ENCODE data around the gene PGAP3.

The PGAP3 gene

GRCh38 chr17:39651923-39652586 lies 35.8 kb downstream of the PGAP3 start:
- no peak overlapping the region for H3K9ac ChIP-seq (ENCODE audit: low read length)
- no peak overlapping the region for H3K27ac ChIP-seq (ENCODE audit: low read depth, low read length)
- H3K9me3 ChIP-seq (ENCODE audit: control insufficient read depth, insufficient read depth, low read depth, low read length) = no peaks in the 10 kb centered on the region
- H3K27me3 ChIP-seq (ENCODE audit: control insufficient read depth, insufficient read depth, low read length) = no peaks in the 10 kb centered on the region
- peaks cover 31% of the 10 kb centered on the region for H3K4me1 ChIP-seq (ENCODE audit: control insufficient read depth, insufficient read depth, low read length)
- 0 out of 2 replicates have a peak, but pooled peaks cover 4% of the 10 kb centered on the region for H3K36me3 ChIP-seq (ENCODE audit: control insufficient read depth, insufficient read depth, low read length)
- H3K4me3 ChIP-seq (ENCODE audit: low read depth, low read length) = no peak overlapping the region

- Histone ChIP-seq H3K4me1 (ENCODE audit: control insufficient read depth, insufficient read depth, low read length) (peaks cover 36% of the 10 kb centered on the region), H3K27ac (ENCODE audit: low read depth, low read length) (no peak overlapping the region), H3K27me3 (ENCODE audit: control insufficient read depth, insufficient read depth, low read length) (no peaks in the 10 kb centered on the region), H3K9ac (ENCODE audit: low read length) (no peak overlapping the region), H3K9me3 (ENCODE audit: control insufficient read depth, insufficient read depth, low read depth, low read length) (no peaks in the 10 kb centered on the region), H3K36me3 (ENCODE audit: control insufficient read depth, insufficient read depth, low read length) (0 out of 2 replicates have a peak, but pooled peaks cover 4% of the 10 kb centered on the region), H3K4me3 (ENCODE audit: low read depth, low read length) (no peak overlapping the region)
Observed at GRCh38 chr17:39650121-39650579, 37.7 kb downstream of the PGAP3 start.

GRCh38 chr17:39648616-39649366 lies 39.1 kb downstream of the PGAP3 start:
- peaks cover 45% of the 10 kb centered on the region for H3K4me1 ChIP-seq (ENCODE audit: control insufficient read depth, insufficient read depth, low read length)
- H3K9ac ChIP-seq (ENCODE audit: low read length) = no peak overlapping the region
- no peaks in the 10 kb centered on the region for H3K9me3 ChIP-seq (ENCODE audit: control insufficient read depth, insufficient read depth, low read depth, low read length)
- H3K36me3 ChIP-seq (ENCODE audit: control insufficient read depth, insufficient read depth, low read length) = 0 out of 2 replicates have a peak, but pooled peaks cover 4% of the 10 kb centered on the region
- H3K4me3 ChIP-seq (ENCODE audit: low read depth, low read length) = no peak overlapping the region
- no peak overlapping the region for H3K27ac ChIP-seq (ENCODE audit: low read depth, low read length)
- H3K27me3 ChIP-seq (ENCODE audit: control insufficient read depth, insufficient read depth, low read length) = no peaks in the 10 kb centered on the region

DNA sequence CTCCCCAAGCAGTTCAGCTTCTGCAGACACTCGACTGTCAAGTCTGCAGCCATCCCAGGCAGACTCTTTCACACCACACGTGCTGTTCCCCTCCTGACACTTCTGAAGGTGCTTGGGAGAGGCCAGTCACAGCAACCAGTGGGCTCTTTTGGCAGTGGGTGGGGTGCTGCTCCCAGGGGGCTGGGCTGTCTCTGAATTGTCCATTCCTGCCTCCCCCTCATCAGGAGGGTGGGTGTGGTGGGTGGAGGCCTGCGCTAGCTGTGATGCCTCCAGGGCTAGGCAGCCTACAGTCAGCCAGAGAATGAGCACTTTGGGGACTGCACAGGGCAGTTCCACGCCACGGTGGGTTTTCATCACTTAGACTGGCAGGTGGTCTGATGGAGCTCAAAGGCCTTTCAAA lies 40.6 kb downstream of the PGAP3 start:
- H3K9me3 ChIP-seq (ENCODE audit: control insufficient read depth, insufficient read depth, low read depth, low read length) = no peaks in the 10 kb centered on the region
- H3K4me1 ChIP-seq (ENCODE audit: control insufficient read depth, insufficient read depth, low read length) = peaks cover 40% of the 10 kb centered on the region
- H3K36me3 ChIP-seq (ENCODE audit: control insufficient read depth, insufficient read depth, low read length) = 0 out of 2 replicates have a peak, but pooled peaks cover 4% of the 10 kb centered on the region
- H3K4me3 ChIP-seq (ENCODE audit: low read depth, low read length) = no peak overlapping the region
- H3K27ac ChIP-seq (ENCODE audit: low read depth, low read length) = no peak overlapping the region
- H3K9ac ChIP-seq (ENCODE audit: low read length) = no peak overlapping the region
- H3K27me3 ChIP-seq (ENCODE audit: control insufficient read depth, insufficient read depth, low read length) = no peaks in the 10 kb centered on the region

- Histone ChIP-seq H3K9ac (ENCODE audit: low read length) (no peak overlapping the region), H3K9me3 (ENCODE audit: control insufficient read depth, insufficient read depth, low read depth, low read length) (no peaks in the 10 kb centered on the region), H3K27ac (ENCODE audit: low read depth, low read length) (no peak overlapping the region), H3K4me1 (ENCODE audit: control insufficient read depth, insufficient read depth, low read length) (peaks cover 40% of the 10 kb centered on the region), H3K36me3 (ENCODE audit: control insufficient read depth, insufficient read depth, low read length) (no peaks in the 10 kb centered on the region), H3K4me3 (ENCODE audit: low read depth, low read length) (no peak overlapping the region), H3K27me3 (ENCODE audit: control insufficient read depth, insufficient read depth, low read length) (no peaks in the 10 kb centered on the region)
Observed at GRCh38 chr17:39643271-39643670, 44.6 kb downstream of the PGAP3 start.

- Histone ChIP-seq H3K36me3 (ENCODE audit: control insufficient read depth, insufficient read depth, low read length) (no peaks in the 10 kb centered on the region), H3K27me3 (ENCODE audit: control insufficient read depth, insufficient read depth, low read length) (no peaks in the 10 kb centered on the region), H3K27ac (ENCODE audit: low read depth, low read length) (no peak overlapping the region), H3K9ac (ENCODE audit: low read length) (no peak overlapping the region), H3K9me3 (ENCODE audit: control insufficient read depth, insufficient read depth, low read depth, low read length) (no peaks in the 10 kb centered on the region), H3K4me3 (ENCODE audit: low read depth, low read length) (no peak overlapping the region), H3K4me1 (ENCODE audit: control insufficient read depth, insufficient read depth, low read length) (peaks cover 46% of the 10 kb centered on the region)
Observed at GRCh38 chr17:39642291-39643074, 45.4 kb downstream of the PGAP3 start.

GRCh38 chr17:39641883-39642282 lies 46.0 kb downstream of the PGAP3 start:
- peaks cover 46% of the 10 kb centered on the region for H3K4me1 ChIP-seq (ENCODE audit: control insufficient read depth, insufficient read depth, low read length)
- H3K27me3 ChIP-seq (ENCODE audit: control insufficient read depth, insufficient read depth, low read length) = no peaks in the 10 kb centered on the region
- H3K36me3 ChIP-seq (ENCODE audit: control insufficient read depth, insufficient read depth, low read length) = no peaks in the 10 kb centered on the region
- no peak overlapping the region for H3K4me3 ChIP-seq (ENCODE audit: low read depth, low read length)
- no peak overlapping the region for H3K27ac ChIP-seq (ENCODE audit: low read depth, low read length)
- H3K9me3 ChIP-seq (ENCODE audit: control insufficient read depth, insufficient read depth, low read depth, low read length) = no peaks in the 10 kb centered on the region
- no peak overlapping the region for H3K9ac ChIP-seq (ENCODE audit: low read length)

DNA sequence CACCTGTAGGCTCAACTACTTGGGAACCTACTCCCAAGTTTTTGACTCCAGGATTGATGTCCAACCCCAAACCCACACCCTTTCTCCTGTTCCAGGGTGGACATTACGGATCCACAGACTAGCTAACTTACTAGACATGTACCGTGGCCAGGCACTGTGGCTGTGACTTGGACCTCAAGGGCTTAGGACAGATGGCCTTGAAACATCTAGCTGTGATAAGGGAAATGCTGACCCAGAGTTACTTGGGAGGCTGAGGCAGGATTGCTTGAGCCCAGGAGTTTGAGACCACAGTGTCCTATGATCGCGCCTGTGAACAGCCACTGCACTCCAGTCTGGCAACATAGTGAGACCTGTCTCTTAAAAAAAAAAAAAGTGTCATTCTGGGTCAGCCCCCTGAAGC lies 46.8 kb downstream of the PGAP3 start:
- H3K36me3 ChIP-seq (ENCODE audit: control insufficient read depth, insufficient read depth, low read length) = no peaks in the 10 kb centered on the region
- no peak overlapping the region for H3K4me3 ChIP-seq (ENCODE audit: low read depth, low read length)
- no peaks in the 10 kb centered on the region for H3K9me3 ChIP-seq (ENCODE audit: control insufficient read depth, insufficient read depth, low read depth, low read length)
- H3K27me3 ChIP-seq (ENCODE audit: control insufficient read depth, insufficient read depth, low read length) = no peaks in the 10 kb centered on the region
- peaks cover 53% of the 10 kb centered on the region for H3K4me1 ChIP-seq (ENCODE audit: control insufficient read depth, insufficient read depth, low read length)
- H3K27ac ChIP-seq (ENCODE audit: low read depth, low read length) = no peak overlapping the region
- no peak overlapping the region for H3K9ac ChIP-seq (ENCODE audit: low read length)

- no peak overlapping the region for H3K27ac ChIP-seq (ENCODE audit: low read depth, low read length)
- H3K4me1 ChIP-seq (ENCODE audit: control insufficient read depth, insufficient read depth, low read length) = peaks cover 58% of the 10 kb centered on the region
- no peaks in the 10 kb centered on the region for H3K27me3 ChIP-seq (ENCODE audit: control insufficient read depth, insufficient read depth, low read length)
- H3K4me3 ChIP-seq (ENCODE audit: low read depth, low read length) = no peak overlapping the region
- H3K36me3 ChIP-seq (ENCODE audit: control insufficient read depth, insufficient read depth, low read length) = no peaks in the 10 kb centered on the region
- H3K9me3 ChIP-seq (ENCODE audit: control insufficient read depth, insufficient read depth, low read depth, low read length) = no peaks in the 10 kb centered on the region
- H3K9ac ChIP-seq (ENCODE audit: low read length) = no peak overlapping the region
Observed at GRCh38 chr17:39640591-39641031, 47.2 kb downstream of the PGAP3 start.

- H3K4me3 ChIP-seq (ENCODE audit: low read depth, low read length) = no peak overlapping the region
- H3K4me1 ChIP-seq (ENCODE audit: control insufficient read depth, insufficient read depth, low read length) = peaks cover 56% of the 10 kb centered on the region
- 0 out of 2 replicates have a peak overlapping the region, but pooled peaks have one; percentile 18 for H3K27ac ChIP-seq (ENCODE audit: low read depth, low read length)
- no peaks in the 10 kb centered on the region for H3K27me3 ChIP-seq (ENCODE audit: control insufficient read depth, insufficient read depth, low read length)
- no peak overlapping the region for H3K9ac ChIP-seq (ENCODE audit: low read length)
- no peaks in the 10 kb centered on the region for H3K9me3 ChIP-seq (ENCODE audit: control insufficient read depth, insufficient read depth, low read depth, low read length)
- H3K36me3 ChIP-seq (ENCODE audit: control insufficient read depth, insufficient read depth, low read length) = no peaks in the 10 kb centered on the region
Observed at GRCh38 chr17:39639566-39640458, 48.0 kb downstream of the PGAP3 start.

Data from HUES6 (cell line).